Measurements from ENCODE around the gene SLC5A5. TPM values are rescaled to one million over a fixed set of nuclear protein-coding genes. Genes with fewer than 3 reads are reported as not detected.

Gene SLC5A5
- total and polyA plus RNA-seq, 2 of the 8 experiments (the other 6 are each of a cell fraction or from before 2014, with no cell fraction given): 1.5 to 1.8 TPM

DNA sequence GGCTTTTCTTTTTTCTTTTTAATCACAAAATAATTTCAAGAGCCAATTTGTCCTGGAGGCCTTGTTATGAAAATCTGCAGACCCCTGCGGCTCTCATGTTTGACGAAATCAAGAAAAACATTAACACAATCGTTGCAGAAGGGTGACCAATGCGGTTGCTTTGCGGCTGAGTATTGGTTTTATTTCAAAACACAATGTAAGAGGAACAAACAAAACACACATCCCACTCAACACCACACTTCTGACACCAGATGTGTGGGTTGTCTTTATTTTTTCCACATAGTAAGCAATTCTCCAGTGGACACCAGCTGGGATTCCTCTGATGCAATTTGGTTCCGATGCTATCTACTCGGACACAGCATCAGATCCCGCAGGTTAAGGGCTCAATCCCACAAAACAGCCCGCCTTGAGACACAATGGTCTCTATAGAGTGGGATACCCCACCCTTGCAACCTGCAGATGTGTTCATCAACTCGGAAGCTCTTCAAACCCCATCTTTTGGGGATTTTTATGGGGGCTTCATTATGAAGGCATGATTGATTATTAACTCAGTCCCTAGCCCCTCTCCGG lies 39.1 kb downstream of the SLC5A5 start (continued):
- TF ChIP-seq CTBP2 (IDR thresholded peaks at IDR 0.05; ENCODE audit: borderline replicate concordance, insufficient read depth, insufficient read length, low read length): no peak
- no peak for TF ChIP-seq RFX5 (IDR thresholded peaks at IDR 0.05; ENCODE audit: borderline replicate concordance, low read depth, low read length)
- TF ChIP-seq TCF12 (IDR thresholded peaks at IDR 0.05; ENCODE audit: low read depth, low read length): no peak
- no peak for TF ChIP-seq ASH2L (IDR thresholded peaks at IDR 0.05; ENCODE audit: low read length)
- TF ChIP-seq ZNF274 (IDR thresholded peaks at IDR 0.05; ENCODE audit: borderline replicate concordance, extremely low read depth, low read length): no peak
- no peak for TF ChIP-seq CREB1 (IDR thresholded peaks at IDR 0.05)
